ENCODE data around the gene ENTPD3.

The ENTPD3 gene, protein sequence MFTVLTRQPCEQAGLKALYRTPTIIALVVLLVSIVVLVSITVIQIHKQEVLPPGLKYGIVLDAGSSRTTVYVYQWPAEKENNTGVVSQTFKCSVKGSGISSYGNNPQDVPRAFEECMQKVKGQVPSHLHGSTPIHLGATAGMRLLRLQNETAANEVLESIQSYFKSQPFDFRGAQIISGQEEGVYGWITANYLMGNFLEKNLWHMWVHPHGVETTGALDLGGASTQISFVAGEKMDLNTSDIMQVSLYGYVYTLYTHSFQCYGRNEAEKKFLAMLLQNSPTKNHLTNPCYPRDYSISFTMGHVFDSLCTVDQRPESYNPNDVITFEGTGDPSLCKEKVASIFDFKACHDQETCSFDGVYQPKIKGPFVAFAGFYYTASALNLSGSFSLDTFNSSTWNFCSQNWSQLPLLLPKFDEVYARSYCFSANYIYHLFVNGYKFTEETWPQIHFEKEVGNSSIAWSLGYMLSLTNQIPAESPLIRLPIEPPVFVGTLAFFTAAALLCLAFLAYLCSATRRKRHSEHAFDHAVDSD

DNA sequence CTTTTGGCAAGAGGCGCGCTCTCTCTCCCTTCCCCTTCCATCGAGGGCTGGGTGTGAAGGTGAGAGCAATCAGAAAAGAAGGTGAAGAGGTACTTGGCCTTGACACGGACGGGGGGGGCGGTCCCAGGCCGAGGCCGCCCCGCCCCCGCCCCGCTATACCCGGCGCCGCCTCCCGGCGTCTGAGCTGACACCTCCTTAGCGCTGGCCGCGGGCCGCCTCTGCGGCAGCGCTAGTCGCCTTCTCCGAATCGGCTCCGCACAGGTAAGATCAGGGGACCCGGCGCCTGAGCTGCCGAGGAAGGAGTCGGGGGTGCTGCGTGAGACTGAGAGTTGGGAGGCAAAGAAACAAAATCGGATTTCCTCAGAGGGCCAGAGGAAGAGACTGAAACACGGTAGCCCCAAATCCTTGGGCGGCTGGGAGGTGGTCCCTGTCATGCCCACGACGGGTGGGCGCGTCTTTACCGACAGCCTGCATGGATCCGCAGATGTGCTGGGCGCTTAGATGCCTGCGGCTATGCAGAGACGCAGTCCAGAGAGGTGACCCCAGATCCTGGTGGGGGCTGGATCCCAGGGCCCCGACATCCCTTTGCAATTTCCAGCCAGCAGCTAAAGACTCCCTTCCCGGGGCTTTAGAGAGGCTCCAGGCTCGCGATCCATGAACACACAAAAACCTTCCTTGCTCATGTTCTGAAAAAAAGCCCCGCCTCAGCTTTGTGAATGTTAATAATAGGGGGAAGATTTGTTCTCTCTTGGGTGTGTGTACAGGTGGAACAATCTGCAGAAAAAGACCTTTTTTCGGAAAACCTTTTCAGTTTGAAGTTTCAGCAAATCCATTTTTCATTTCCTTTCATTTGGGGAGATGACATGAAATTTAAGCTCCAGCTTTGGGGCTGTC lies at the start of gene ENTPD3:
Gene ENTPD3 (plus strand): TSS at position 184 of the 894 bp plus-strand sequence. CDS start 874 bp downstream, outside the sequence.
- DNase-seq, result no peak

DNA sequence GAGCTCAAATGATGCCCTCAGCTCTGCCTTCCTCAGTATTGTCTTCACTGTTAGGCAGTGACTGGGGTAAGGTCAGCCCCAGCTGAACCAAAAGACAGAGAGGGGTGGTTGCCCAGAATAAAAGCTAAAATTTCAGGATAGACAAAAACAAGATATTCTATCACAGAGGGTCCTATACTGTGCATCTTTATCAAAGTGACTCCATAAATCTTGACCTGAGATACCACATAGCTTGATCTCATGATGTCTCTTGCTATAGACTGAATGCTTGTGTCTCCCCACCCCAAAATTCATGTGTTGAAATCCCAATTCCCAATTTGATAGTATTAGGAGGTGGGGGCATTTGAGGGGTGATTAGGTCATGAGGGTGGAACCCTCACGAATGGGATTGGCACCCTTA lies 47.1 kb upstream of the ENTPD3 start:
- DNase-seq, result no peak

DNA sequence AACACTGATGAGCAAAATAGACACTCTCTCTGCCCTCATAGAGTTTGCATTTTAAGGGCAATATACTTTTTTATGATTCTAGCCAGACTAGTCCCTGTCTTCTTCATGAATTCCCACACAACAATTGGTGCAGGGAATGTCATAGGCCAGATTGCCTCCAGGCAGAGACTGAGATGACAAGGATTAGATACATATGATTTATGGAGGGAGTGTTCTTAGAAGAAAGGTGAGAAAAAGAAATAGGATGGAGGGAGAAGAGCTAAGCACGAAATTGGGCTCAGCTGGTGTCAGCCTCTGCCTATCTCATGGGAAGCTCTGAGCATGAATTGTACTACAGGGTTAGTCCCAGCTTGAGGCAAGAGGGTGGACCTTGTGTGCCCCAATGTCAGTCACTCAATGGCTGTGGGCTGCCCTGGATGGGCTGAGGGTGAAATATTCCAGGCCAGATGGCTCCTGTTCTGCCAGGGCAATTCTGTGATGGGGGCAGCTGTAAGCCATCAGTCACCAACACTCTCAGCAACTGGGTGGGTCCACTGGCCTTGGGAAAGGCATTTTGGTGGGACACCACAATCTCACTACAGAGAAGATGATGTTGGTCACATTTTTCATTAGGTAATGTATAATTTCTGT lies 46.3 kb upstream of the ENTPD3 start:
- DNase-seq, result no peak

DNA sequence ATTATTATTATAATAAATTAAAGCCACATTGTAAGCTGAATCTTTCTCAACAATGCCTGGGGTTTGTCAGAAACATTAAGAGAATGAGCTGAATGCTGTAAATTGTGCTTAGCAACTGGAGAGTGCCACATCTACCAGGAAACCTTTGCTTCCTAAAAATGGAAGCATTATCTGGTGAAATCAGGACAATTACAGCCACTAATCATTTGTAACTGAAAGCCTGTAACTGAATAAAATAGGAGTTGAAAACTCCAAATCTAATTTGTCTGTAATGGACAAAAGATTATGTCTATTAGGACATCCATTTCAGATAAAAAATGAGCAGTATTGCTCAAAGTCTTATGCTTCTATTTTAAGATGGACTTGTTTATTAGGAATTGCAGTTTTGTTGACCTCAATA lies 45.3 kb upstream of the ENTPD3 start:
- DNase-seq, result no peak

DNA sequence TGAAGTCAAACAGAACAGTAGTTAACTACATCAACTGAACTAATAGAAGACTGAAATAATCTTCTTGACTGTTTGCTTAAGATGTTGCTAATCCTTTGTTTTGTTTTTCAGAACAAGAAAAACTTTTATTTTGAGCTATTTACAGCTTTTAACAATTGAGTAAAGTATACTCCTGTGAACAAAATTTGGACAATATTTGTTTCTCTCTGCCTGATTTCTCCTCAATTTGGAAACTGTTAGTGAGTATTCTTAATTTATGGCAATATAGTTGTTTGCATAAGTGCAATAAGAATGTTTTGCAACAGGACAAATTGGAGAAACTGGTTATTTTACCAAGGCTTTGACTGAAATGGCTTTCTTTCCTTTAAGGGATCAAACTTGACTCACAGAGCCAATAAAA lies 36.5 kb upstream of the ENTPD3 start:
- DNase-seq, result no peak

DNA sequence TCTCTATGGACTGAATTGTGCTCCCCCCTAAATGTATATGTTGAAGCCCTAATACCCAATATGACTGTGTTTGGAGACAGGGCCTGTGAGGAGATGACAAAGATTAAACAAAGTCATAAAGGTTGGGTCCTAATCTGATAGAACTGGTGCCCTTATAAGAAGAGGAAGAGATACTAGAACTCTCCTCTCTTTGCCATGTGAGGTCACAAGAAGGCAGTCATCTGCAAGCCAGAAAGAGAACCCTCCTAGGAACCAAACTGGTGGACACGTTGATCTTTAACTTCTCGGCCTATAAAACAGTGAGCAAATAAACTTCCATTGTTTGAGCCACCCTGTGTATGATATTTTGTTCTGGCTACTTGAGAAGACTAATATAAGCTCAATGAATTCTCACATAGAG lies 31.6 kb upstream of the ENTPD3 start:
- no peak for DNase-seq

DNA sequence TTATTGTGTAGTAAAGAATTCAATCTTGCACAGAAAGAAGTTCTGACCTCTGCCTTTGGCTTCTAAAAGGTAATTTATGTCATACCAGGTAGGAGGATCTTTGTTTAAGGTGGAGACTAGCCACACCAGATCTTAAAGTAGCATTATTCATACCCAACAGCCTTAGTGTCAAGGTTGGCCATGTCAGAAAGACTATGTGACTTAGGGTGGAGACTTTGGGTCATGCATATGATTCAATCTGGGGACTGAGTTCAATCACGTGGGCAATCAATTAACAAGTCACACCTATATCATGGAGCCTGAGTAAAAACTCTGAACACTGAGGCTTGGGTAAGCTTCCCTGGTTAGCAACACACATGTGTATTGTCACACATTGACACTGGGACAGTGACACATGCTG lies 28.5 kb upstream of the ENTPD3 start:
- DNase-seq, result no peak

DNA sequence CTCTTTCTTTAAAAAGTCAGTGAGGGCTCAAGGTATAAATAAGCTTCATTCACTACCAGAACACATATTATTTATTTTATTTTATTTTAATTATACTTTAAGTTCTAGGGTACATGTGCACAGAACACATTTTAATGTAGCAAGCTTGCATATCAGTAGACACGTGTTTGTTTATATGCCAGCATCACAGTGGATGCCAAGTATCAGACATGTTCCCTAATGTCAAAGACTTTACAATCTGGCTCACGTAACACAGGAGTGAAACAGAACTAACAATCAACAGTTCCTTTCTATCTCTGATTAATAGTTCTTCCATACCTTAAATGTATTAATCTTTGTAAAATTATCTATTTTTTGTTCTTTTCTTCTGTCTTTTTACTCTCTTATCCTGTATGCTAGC lies 23.3 kb upstream of the ENTPD3 start:
- no peak for DNase-seq

DNA sequence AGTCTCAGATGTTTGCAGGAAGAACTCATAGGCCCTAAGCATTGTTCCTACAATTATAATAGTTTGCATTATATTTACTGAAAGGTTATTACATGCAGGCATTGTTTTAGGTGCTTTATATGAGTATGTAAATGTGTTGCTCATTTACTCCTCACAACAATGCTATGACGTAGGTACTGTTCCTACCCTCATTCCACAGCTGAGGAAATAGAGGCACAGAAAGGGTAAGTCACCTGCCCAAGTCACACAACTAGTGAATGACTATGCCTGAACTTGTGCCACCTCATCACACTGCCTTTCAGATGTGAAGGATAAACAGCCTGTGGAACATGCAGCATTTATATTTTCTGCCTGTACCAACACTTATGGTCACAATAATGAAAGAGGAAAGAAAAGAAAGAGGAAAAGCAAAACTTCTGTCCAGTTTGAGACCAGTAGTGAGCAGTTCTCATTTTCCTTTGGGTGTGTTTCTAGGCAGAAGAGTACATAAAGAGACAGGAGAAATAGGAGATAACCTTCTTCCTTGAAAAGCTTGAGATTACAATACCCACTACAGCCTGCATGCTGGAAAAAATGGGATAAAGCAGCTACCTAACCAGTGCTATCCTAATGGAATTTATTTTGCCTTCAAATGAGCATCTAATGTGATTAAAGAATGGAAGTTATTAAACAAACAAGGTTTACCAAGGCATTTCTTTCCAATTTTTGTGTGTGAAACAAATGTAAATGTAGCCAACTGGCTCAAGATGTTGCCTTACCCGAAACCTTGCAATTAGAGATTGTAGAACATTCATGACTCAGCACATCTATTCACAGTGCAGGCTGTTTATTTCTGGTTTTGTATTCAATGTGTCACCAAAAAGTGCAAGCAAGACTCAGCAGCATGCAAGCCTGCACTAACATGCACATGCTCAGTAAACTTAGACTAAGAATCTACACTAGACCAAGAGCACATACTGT lies 20.5 kb upstream of the ENTPD3 start:
- no peak for DNase-seq

DNA sequence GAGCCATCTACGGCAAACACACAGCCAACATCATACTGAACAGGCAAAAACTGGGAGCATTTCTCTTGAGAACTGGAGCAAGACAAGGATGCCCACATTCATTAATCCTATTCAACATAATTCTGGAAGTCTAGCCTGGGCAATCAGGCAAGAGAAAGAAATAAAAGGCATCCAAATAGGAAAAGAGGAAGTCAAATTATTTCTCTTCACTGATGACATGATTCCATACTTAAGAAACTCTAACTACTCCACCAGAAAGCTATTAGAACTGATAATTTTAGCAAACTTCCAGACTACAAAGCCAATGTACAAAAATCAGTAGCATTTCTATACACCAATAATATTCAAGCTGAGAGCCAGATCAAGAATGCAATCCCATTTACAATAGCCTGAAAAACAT lies 17.3 kb upstream of the ENTPD3 start:
- no peak for DNase-seq

DNA sequence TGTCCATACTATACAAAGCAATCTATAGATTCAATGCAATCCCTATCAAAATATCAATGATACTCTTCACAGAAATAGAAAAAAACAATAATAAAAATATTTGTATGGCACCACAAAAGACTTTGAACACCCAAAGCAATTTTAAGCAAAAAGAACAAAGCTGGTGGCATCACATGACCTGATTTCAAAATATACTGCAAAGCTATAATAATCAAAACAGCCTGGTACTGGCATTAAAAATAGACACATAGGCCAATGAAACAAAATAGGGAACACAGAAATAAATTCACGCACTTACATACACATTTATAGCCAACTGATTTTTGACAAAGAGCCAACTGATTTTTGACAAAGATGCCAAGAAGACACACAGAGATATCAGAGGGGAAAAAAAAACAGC lies 9.2 kb upstream of the ENTPD3 start:
- DNase-seq, result no peak

DNA sequence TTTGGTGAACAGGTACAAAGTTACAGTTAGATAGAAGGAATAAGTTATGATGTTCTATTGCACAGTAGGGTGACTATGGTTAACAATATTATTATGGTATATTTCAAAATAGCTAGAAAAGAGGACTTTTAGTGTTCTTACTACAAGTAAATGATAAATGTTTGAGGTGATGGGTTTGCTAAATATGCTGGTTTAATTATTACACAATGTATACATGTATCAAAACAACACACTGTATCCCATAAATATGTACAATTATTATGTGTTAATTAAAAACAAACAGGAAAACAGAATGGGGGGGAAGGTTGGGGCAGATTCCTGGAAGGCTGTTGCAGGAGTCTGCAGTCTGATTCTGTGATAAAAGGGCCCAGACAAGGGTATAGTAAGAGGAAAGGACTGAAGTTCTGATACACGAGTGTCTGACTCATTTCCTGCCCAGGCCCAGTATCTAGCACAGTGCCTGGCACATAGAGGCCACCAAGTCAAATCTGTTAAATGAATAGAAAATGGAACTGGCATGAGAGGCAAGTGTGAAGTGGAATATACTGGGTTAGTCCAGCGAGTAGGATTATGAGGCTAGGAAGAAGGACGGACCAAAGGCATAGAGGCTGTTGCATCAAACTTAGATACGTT lies 7.2 kb upstream of the ENTPD3 start:
- DNase-seq, result no peak

DNA sequence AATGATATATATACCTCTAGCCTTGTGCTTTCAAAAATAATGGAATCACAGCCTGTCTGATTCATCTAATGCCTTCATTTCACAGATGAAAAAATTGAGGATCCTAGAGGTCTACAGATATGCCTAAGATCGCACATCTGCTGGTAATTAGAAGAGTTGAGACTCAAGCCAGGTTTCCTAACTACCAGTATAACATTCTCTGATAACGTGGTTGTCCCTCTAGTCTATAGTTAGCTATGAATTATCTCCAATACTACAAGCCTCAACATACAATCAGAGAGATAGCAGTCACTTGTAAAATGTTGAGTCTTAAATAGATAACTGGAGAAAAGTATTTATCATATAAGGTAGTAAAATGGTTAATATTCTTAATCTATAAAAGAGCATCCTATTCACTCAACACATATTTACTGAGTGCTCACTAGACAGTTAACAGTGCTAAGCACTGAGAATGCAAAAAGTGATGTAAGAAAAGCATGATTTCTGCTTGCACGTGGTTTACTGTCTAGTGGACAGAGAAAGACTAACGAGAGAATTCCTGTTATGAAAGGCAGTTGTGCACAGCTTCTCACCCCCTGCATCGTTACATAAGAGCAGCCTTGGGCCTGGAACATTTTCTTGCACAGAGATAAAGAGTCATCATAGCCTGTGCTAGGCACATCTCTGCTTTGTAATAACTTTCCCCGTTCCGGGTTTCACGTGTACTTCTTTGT lies 4.9 kb upstream of the ENTPD3 start:
- no peak for DNase-seq

DNA sequence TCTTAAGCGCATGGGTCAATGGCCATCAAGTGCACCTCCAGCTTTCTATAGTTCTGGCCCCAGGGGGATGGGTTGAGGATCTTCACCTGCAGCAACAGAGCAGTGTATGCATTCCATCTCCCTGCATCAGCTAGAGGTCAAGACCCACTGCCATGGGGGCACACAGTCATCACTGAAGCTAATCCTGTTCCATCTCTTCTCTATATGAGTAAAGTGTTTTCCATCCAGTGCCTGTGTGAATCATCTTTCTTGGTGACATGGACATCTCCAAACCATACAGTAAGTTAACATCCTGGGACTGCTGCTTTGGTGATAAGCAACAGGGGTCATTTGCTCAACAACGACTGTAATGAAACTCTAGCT lies 4.4 kb upstream of the ENTPD3 start:
- no peak for DNase-seq

DNA sequence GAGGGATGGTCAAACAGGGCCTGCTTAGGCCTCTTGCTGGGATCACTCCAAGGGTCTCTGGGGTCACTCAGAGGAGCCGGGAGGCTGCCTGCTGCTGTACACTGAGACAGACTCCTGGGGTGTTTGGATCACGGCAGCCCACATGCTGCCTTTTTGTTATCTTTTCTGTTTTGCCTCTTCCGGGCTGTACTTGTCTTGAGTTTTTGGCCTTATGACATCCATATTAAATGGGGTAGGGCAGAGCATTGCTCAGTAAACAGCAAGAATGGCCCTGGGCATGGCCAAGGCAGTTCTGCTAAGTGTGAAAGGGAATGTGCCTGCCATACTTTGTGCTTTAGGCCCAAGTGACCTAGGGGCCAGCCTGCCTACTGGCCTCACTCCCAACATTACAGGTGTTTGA lies 771 bp upstream of the ENTPD3 start:
- no peak for DNase-seq

DNA sequence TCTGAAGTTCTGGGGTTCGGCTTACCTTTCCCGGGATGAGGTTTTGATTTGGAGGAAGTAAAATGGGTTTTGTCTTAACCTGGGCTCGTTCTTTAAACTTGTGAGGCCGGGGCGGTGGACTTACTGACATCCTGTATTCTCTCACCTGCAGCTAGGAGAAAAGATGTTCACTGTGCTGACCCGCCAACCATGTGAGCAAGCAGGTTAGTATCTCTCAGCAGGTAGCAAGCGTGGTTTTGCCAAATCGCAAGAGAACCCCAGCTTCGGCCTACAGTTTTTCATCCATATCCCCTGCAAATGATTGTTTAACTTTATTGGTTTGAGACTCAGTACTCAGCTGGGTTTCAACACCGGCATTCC lies 891 bp downstream of the ENTPD3 start:
- DNase-seq, result no peak

DNA sequence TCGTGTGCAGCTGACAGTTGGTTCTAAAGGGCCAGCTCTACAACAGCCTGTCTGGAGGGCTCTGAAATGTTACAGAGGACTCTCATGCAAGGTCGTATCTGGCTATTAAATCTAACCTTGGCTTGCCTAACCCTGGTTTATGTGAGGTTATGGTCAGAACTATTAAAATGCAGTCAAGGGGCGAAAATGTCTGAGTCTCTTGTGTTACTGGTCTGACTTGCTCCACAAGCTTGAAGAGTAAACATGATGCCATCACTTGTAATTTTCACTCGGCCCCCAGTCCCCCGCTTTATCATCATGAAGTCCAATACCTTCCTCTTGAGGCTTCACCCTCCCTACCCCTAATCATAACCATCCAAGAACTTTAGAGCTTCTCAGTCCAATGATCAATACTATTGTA lies 9.4 kb downstream of the ENTPD3 start:
- no peak for DNase-seq

DNA sequence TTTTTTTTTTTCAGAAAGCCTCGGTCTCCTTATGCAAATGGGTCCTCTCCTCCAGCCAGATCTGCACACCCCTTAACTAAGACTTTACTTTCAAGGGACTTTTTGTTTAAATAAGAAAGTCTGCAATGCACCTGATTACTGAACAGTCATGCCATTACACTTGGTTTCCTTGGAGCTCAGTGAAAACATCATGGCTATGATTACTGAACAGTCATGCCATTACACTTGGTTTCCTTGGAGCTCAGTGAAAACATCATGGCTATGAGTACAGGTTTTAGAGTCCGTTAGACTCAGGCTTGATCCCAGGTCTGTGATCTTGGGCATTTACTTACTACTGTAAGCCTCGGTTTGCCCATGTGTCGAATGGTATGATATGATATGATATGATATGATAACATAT lies 10.1 kb downstream of the ENTPD3 start:
- no peak for DNase-seq

DNA sequence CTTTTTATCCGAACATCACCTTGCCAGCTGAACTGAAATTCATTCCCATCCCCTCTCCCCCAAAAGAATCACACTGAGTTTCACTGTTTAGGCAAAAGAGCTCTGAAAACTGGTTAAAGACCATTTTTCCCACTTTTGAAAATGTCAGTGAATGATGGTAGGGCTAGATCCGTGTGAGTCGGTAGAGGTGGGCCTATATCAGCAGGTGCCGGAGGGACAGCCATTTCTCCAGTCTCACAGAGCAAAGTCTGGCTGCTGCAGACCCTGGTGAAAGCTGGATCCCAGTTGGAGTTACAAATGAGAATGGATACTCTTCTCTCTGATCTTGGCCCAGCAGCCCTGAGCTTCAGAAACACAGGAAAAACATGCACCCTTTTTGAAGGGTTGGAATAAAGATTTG lies 10.9 kb downstream of the ENTPD3 start:
- DNase-seq, result no peak

DNA sequence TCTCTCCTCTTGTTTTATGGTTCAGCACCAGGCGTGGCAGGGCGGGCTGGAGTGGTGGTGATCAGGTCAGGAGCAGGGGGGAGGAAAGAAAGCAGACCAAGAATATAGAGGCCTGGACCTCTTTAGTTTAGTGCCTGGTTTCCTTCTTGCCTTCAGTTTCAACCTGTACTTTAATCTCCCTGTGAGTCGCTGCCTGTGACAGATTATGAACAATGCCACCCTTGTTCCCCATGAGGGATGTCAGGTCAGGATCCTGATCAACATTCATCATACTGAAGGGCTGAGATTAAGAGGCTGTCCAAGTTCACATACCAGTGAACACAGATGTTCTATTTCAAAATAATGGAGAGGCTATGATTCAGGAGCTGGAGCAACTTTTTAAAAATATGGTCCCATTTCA lies 11.4 kb downstream of the ENTPD3 start:
- DNase-seq, result no peak

DNA sequence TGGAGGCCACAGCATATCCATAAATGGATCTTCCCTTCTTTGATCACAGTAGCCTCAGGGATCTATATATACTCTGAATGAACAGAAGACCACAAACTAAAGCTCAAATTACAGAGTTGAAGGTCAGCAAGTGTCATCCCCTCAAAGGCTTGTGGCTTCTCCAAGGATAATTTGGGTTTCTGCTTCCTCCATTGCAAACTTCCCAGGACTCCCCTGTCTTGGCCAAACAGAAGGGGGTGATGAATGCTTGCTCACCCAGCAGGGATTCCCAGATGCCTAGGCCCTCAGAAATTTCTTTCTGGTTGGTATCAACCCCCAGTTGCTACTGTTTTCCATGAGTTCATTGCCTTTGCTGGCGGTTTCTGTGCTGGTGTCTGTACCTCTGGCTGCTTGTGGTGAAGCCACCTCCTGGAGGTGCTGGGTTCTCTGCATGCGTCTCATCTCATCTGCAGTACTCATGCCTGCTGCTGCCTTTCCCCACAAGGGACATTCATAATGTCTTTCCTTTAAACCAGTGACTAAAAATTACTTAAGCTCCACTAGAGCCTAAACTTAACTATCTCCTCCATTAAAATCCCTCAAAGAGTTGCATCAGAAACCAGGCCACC lies 17.7 kb downstream of the ENTPD3 start:
- DNase-seq, result no peak
